HepG2 (cell line): ENCODE data around the gene INO80B. TPM values are rescaled to one million over a fixed set of nuclear protein-coding genes. Genes with fewer than 3 reads are reported as not detected.

Experiments
- CBFB ChIP-seq: sonication (generic); formaldehyde crosslinking; IDR thresholded peaks from 2 replicates; pipeline ENCODE4 v1.4.0; 2020; ENCODE audit warnings: missing genetic modification reagents
- CBX5 ChIP-seq: sonication (generic); formaldehyde crosslinking; IDR thresholded peaks from 2 replicates; pipeline ENCODE4 v1.4.0; 2020; ENCODE audit warnings: missing genetic modification reagents, borderline replicate concordance
- HDAC2 ChIP-seq: sonication (generic); formaldehyde crosslinking; IDR thresholded peaks from 2 replicates; pipeline ENCODE4 v1.4.0; 2020; ENCODE audit warnings: missing genetic modification reagents
- NCOA1 ChIP-seq: sonication (generic); formaldehyde crosslinking; IDR thresholded peaks from 2 replicates; pipeline ENCODE4 v1.9.0; 2021; ENCODE audit warnings: missing genetic modification reagents
- NFE2L1 ChIP-seq: sonication (generic); formaldehyde crosslinking; IDR thresholded peaks from 2 replicates; pipeline ENCODE4 v1.4.0; 2020; ENCODE audit warnings: missing genetic modification reagents, mild to moderate bottlenecking, borderline replicate concordance
- PAXIP1 ChIP-seq: sonication (generic); formaldehyde crosslinking; conservative IDR thresholded peaks from 2 replicates; pipeline ENCODE4 v1.4.0; 2020; ENCODE audit warnings: mild to moderate bottlenecking, missing genetic modification reagents, moderate library complexity
- SMAD3 ChIP-seq: sonication (generic); formaldehyde crosslinking; IDR thresholded peaks from 2 replicates; pipeline ENCODE4 v1.4.0; 2020; ENCODE audit warnings: missing genetic modification reagents
- STAT5B ChIP-seq: sonication (generic); formaldehyde crosslinking; IDR thresholded peaks from 2 replicates; pipeline ENCODE4 v1.4.0; 2020; ENCODE audit warnings: missing genetic modification reagents
- TCF12 ChIP-seq, 2 experiments: fragments of 450-650 bp in 1 of 2; sonication (generic) in 1 of 2; formaldehyde crosslinking in 1 of 2; IDR thresholded peaks; 2 replicates each; pipeline versions ENCODE4 v1.6.1 to v1.8.0; 2017 to 2022; ENCODE audit warnings: antibody characterized with exemption in 1 of 2, mild to moderate bottlenecking in 1 of 2, missing genetic modification reagents in 1 of 2, moderate library complexity in 1 of 2
- TEAD3 ChIP-seq: optimal IDR thresholded peaks from 2 replicates; pipeline ENCODE3; 2016; ENCODE audit warnings: borderline replicate concordance
- ZNF275 ChIP-seq: sonication (generic); formaldehyde crosslinking; IDR thresholded peaks from 2 replicates; pipeline ENCODE4 v1.8.0; 2022; ENCODE audit warnings: missing genetic modification reagents, mild to moderate bottlenecking, inconsistent platforms, borderline replicate concordance
- ZNF30 ChIP-seq: sonication (generic); formaldehyde crosslinking; IDR thresholded peaks from 2 replicates; pipeline ENCODE4 v1.5.0; 2020; ENCODE audit warnings: mild to moderate bottlenecking, missing genetic modification reagents
- ZNF652 ChIP-seq: IDR thresholded peaks from 2 replicates; pipeline ENCODE4 v1.6.1; 2016; ENCODE audit warnings: low read depth, borderline replicate concordance
- polyA plus RNA-seq, 8 experiments: library from polyadenylated mRNA; depleted of rRNA in 3 of 8; stranded (reverse) in 7 of 8; unstranded in 1 of 8; fragments of >200 nt; fragmentation: Illumina TruSeq in 4 of 8; extraction: Trizol in 4 of 8; gene quantifications; 2 replicates each; pipeline versions ENCODE4 v1.2.1 to v1.2.3, GENCODE V29; 2011 to 2016; ENCODE audit warnings: low read depth in 4 of 8, missing spikeins in 1 of 8, mixed read lengths in 1 of 8; ENCODE audit not compliant: insufficient read depth in 1 of 8
- total RNA-seq, 5 experiments: library from RNA; depleted of rRNA; stranded (reverse); fragments of >200 nt; fragmentation: Illumina TruSeq; extraction: Trizol; gene quantifications; 2 replicates each; pipeline ENCODE4 v1.2.3, GENCODE V29; 2016; ENCODE audit warnings: low read depth in 1 of 5
- TF ChIP-seq, protein P1 (sequence below): sonication (generic); formaldehyde crosslinking; IDR thresholded peaks from 2 replicates; pipeline ENCODE4 v1.4.0; 2020; ENCODE audit warnings: missing genetic modification reagents, borderline replicate concordance
- TF ChIP-seq, protein P2 (sequence below): IDR thresholded peaks from 2 replicates; pipeline ENCODE4 v1.6.1; 2012; ENCODE audit warnings: inconsistent platforms
- TF ChIP-seq, protein P3 (sequence below): sonication (generic); formaldehyde crosslinking; IDR thresholded peaks from 2 replicates; pipeline ENCODE4 v1.4.0; 2020; ENCODE audit warnings: mild to moderate bottlenecking, missing genetic modification reagents
- TF ChIP-seq, protein P4 (sequence below): sonication (generic); formaldehyde crosslinking; IDR thresholded peaks from 2 replicates; pipeline ENCODE4 v1.4.0; 2020; ENCODE audit warnings: missing genetic modification reagents

INO80B gene
- total and polyA plus RNA-seq, 2 of the 13 experiments (the other 11 are each of a cell fraction or from before 2014, with no cell fraction given), result 6.2 to 14.5 TPM

DNA sequence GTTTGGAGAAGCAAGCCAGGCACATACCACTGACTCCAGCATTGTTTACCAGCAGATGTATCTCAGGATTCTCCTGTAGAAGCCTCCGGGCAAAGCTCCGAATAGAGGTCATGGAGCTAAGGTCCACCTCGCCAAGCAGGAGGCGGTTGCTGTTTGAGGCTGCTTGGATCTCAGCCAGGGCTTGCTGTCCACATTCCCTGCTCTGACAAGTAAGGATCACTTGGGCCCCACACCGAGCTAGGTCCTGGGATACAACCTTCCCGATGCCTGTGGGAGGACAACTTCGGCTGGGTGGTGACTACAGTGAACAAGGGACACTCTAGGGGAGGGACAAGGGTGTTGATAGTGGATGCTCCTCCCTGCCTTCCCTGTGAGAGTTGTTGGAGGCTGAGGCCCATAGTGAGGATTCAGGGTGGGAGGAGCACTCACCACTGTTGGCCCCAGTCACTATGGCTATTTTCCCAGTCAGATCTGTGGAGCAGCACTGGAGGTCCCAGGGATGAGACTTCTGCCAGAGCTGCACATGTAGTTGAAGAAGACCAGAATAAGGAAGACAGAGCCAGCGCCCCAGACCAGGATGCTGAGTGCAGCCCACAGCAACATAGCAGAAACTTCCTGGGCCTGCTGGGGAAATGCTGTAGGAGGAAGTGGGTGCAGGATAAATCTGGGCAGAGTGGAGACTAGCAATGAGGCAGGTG lies 41.7 kb upstream of the INO80B start (continued):
- TF ChIP-seq PAXIP1 (CRISPR knock-in tag) (peak; percentile 79), STAT5B (no peak), ZNF30 (CRISPR knock-in tag) (no peak), ZNF275 (CRISPR knock-in tag) (no peak), SMAD3 (CRISPR knock-in tag) (peak; percentile 34; the same call in 1 of the 2 replicates), ZNF652 (CRISPR knock-in tag) (no peak), CBX5 (no peak; the same call in 1 of the 2 replicates), CBFB (CRISPR knock-in tag) (no peak), HDAC2 (CRISPR knock-in tag) (peak; percentile 26; the same call in 1 of the 2 replicates), TCF12 (IDR thresholded peaks at IDR 0.05) (no peak), TCF12 (CRISPR knock-in tag; IDR thresholded peaks at IDR 0.05) (no peak), NFE2L1 (CRISPR knock-in tag) (no peak), TEAD3 (peak; percentile 86), NCOA1 (CRISPR knock-in tag) (no peak)
- TF ChIP-seq, protein P1, sequence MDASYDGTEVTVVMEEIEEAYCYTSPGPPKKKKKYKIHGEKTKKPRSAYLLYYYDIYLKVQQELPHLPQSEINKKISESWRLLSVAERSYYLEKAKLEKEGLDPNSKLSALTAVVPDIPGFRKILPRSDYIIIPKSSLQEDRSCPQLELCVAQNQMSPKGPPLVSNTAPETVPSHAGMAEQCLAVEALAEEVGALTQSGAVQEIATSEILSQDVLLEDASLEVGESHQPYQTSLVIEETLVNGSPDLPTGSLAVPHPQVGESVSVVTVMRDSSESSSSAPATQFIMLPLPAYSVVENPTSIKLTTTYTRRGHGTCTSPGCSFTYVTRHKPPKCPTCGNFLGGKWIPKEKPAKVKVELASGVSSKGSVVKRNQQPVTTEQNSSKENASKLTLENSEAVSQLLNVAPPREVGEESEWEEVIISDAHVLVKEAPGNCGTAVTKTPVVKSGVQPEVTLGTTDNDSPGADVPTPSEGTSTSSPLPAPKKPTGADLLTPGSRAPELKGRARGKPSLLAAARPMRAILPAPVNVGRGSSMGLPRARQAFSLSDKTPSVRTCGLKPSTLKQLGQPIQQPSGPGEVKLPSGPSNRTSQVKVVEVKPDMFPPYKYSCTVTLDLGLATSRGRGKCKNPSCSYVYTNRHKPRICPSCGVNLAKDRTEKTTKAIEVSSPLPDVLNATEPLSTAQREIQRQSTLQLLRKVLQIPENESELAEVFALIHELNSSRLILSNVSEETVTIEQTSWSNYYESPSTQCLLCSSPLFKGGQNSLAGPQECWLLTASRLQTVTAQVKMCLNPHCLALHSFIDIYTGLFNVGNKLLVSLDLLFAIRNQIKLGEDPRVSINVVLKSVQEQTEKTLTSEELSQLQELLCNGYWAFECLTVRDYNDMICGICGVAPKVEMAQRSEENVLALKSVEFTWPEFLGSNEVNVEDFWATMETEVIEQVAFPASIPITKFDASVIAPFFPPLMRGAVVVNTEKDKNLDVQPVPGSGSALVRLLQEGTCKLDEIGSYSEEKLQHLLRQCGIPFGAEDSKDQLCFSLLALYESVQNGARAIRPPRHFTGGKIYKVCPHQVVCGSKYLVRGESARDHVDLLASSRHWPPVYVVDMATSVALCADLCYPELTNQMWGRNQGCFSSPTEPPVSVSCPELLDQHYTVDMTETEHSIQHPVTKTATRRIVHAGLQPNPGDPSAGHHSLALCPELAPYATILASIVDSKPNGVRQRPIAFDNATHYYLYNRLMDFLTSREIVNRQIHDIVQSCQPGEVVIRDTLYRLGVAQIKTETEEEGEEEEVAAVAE (CRISPR knock-in tag), result no peak
- TF ChIP-seq, protein P2, sequence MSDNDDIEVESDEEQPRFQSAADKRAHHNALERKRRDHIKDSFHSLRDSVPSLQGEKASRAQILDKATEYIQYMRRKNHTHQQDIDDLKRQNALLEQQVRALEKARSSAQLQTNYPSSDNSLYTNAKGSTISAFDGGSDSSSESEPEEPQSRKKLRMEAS, result peak; percentile 53
- TF ChIP-seq, protein P3, sequence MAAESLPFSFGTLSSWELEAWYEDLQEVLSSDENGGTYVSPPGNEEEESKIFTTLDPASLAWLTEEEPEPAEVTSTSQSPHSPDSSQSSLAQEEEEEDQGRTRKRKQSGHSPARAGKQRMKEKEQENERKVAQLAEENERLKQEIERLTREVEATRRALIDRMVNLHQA (CRISPR knock-in tag), result no peak
- TF ChIP-seq, protein P4, sequence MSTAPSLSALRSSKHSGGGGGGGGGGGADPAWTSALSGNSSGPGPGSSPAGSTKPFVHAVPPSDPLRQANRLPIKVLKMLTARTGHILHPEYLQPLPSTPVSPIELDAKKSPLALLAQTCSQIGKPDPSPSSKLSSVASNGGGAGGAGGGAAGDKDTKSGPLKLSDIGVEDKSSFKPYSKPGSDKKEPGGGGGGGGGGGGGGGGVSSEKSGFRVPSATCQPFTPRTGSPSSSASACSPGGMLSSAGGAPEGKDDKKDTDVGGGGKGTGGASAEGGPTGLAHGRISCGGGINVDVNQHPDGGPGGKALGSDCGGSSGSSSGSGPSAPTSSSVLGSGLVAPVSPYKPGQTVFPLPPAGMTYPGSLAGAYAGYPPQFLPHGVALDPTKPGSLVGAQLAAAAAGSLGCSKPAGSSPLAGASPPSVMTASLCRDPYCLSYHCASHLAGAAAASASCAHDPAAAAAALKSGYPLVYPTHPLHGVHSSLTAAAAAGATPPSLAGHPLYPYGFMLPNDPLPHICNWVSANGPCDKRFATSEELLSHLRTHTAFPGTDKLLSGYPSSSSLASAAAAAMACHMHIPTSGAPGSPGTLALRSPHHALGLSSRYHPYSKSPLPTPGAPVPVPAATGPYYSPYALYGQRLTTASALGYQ (CRISPR knock-in tag), result no peak
